T47D (cell line): ENCODE measurements around the gene NMUR1.
"Not testable (repeated sequence)": the region's sequence is repeated elsewhere in the genome, so short reads cannot be mapped to it uniquely, and the experiment has no call there.

Experiments used
- DNase-seq, 2 experiments: peaks; one replicate each; pipeline versions ENCODE4 v3.0.0 to v3.0.0-alpha.2; 2011 to 2012; ENCODE audit warnings: low read depth in 1 of 2, low spot score in 1 of 2
- JUND ChIP-seq: IDR thresholded peaks from 2 replicates; pipeline ENCODE4 v1.6.1; 2012; ENCODE audit warnings: low read depth
- in situ Hi-C: cut with HindIII; loops from 2 replicates; pipeline ENCODE4 v1.10.0; 2016; ENCODE audit warnings: low sequenced_read_pairs, low pct_unique_long_range_greater_than_20kb

Gene NMUR1

GRCh38 chr2:231530099-231531011 is at the start of gene NMUR1:
TSS of gene NMUR1 (minus strand) at chr2:231530445. CDS start at chr2:231530361, 84 bp downstream.
- peak in 1 of 2 experiments; percentile 24 for DNase-seq
- in situ Hi-C loops = no loop called here
- TF ChIP-seq JUND = no peak

- in situ Hi-C loops = no loop called here
- no peak for DNase-seq
- TF ChIP-seq JUND = no peak
These were observed 49.3 kb upstream of the NMUR1 start for GRCh38 chr2:231579560-231579959.

- in situ Hi-C loops, DNase-seq: not testable (repeated sequence)
These were observed 48.4 kb upstream of the NMUR1 start for GRCh38 chr2:231578655-231579054.

GRCh38 chr2:231576465-231576864 is 46.2 kb upstream of the NMUR1 start:
- DNase-seq = no peak
- in situ Hi-C loops = no loop called here
- no peak for TF ChIP-seq JUND

- no peak for TF ChIP-seq JUND
- no peak for DNase-seq
- in situ Hi-C loops = no loop called here
These were observed 45.5 kb upstream of the NMUR1 start for GRCh38 chr2:231575612-231576256.

GRCh38 chr2:231573698-231574421 is 43.6 kb upstream of the NMUR1 start:
- in situ Hi-C loops = no loop called here
- DNase-seq = no peak
- TF ChIP-seq JUND = no peak

- in situ Hi-C loops = no loop called here
- DNase-seq = no peak
- TF ChIP-seq JUND = no peak
These were observed 42.9 kb upstream of the NMUR1 start for GRCh38 chr2:231573096-231573495.

- no peak for DNase-seq
- no peak for TF ChIP-seq JUND
- in situ Hi-C loops = no loop called here
These were observed 41.5 kb upstream of the NMUR1 start for GRCh38 chr2:231571661-231572191.

GRCh38 chr2:231570915-231571314 is 40.7 kb upstream of the NMUR1 start:
- in situ Hi-C loops = not testable (repeated sequence)

GRCh38 chr2:231568785-231569435 is 38.7 kb upstream of the NMUR1 start:
- DNase-seq = no peak
- no peak for TF ChIP-seq JUND
- in situ Hi-C loops = no loop called here

More at GRCh38 chr2:231570915-231571314, 40.7 kb upstream of the NMUR1 start:
- not testable (repeated sequence) for DNase-seq

GRCh38 chr2:231568098-231568784 is 38.0 kb upstream of the NMUR1 start:
- in situ Hi-C loops = no loop called here
- no peak for TF ChIP-seq JUND
- DNase-seq = no peak
